Keratinocyte (primary cell): Measurements from ENCODE around the gene OVOL1.

Experiments
- EZH2 ChIP-seq: IDR thresholded peaks from one replicate; pipeline ENCODE4 v1.6.1; 2012; ENCODE audit warnings: inconsistent platforms, mild to moderate bottlenecking, low read length, moderate library complexity
- TF ChIP-seq, protein P1 (sequence below), 3 experiments: IDR thresholded peaks in 1 of 3; conservative IDR thresholded peaks in 1 of 3; optimal IDR thresholded peaks in 1 of 3; 2 replicates in 2 of 3; 3 replicates in 1 of 3; pipeline versions ENCODE3 to v1.5.1; 2011; ENCODE audit warnings: low read length in 3 of 3, mild to moderate bottlenecking in 3 of 3, moderate library complexity in 2 of 3, control low read depth in 1 of 3, inconsistent platforms in 1 of 3; ENCODE audit not compliant: insufficient read depth in 2 of 3; ENCODE audit errors: extremely low read depth in 1 of 3

DNA sequence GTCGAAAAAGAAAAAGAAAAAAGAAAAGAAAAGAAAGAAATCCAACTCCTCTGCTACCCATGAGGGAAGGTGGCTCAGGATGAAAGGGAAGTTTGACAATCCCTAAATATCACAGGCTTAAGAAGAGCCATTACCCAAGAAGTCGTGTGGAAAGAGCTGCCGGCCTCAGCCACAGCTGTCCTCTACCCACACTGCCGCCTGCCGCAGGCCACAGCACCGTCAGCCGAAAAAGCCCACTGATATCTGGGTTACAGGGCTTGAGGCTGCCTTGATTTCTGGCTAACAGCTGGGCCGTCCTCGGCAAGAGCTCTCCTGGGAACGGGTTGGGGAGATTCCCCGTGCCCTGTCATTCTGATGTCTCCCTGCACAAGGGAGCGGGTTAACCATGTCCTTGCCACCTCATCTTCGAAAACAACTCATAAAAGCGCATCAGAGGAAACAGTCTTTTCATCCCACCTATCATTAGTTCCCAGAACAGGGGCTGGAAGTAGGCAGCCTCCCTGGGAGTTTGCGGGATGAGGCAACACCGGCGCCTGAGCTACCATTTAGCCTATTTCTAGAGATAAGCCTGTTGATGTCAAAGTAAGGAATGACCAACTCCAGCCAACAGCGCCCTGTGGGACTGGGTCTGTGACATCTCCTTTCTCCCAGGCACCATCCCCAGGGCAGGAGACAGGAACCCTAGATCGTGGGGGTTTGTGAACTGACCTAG lies 25.1 kb downstream of the OVOL1 start:
- TF ChIP-seq, protein P1, sequence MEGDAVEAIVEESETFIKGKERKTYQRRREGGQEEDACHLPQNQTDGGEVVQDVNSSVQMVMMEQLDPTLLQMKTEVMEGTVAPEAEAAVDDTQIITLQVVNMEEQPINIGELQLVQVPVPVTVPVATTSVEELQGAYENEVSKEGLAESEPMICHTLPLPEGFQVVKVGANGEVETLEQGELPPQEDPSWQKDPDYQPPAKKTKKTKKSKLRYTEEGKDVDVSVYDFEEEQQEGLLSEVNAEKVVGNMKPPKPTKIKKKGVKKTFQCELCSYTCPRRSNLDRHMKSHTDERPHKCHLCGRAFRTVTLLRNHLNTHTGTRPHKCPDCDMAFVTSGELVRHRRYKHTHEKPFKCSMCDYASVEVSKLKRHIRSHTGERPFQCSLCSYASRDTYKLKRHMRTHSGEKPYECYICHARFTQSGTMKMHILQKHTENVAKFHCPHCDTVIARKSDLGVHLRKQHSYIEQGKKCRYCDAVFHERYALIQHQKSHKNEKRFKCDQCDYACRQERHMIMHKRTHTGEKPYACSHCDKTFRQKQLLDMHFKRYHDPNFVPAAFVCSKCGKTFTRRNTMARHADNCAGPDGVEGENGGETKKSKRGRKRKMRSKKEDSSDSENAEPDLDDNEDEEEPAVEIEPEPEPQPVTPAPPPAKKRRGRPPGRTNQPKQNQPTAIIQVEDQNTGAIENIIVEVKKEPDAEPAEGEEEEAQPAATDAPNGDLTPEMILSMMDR (optimal IDR thresholded peaks at IDR 0.05 in 1 of 3, IDR thresholded peaks at IDR 0.05 in 1 of 3, conservative IDR thresholded peaks at IDR 0.05 in 1 of 3; ENCODE audit: extremely low read depth in 1 of 3, insufficient read depth in 2 of 3, low read length in 3 of 3): no peak
- no peak for TF ChIP-seq EZH2
